SJCRH30 (cell line): Measurements from ENCODE around the gene NME5. TPM values are rescaled to one million over a fixed set of nuclear protein-coding genes. Genes with fewer than 3 reads are reported as not detected.
"Not testable (repeated sequence)": the region's sequence is repeated elsewhere in the genome, so short reads cannot be mapped to it uniquely, and the experiment has no call there.

ENCODE experiments used
- DNase-seq, 2 experiments: peaks; one replicate each; pipeline ENCODE4 v3.0.0-alpha.2; 2015 to 2020
- H3K27ac ChIP-seq: fragments of 250-450 bp; sonication (Bioruptor Pico); 2 replicates; pipeline ENCODE4 v1.5.1; 2020; ENCODE audit warnings: mild to moderate bottlenecking, moderate library complexity
- H3K27me3 ChIP-seq: fragments of 250-450 bp; sonication (Bioruptor Pico); 2 replicates; pipeline ENCODE4 v1.5.1; 2020; ENCODE audit warnings: mild to moderate bottlenecking, moderate library complexity
- H3K36me3 ChIP-seq: fragments of 250-450 bp; sonication (Bioruptor Pico); 2 replicates; pipeline ENCODE4 v1.5.1; 2020; ENCODE audit warnings: mild to moderate bottlenecking, moderate library complexity
- H3K4me1 ChIP-seq: fragments of 250-450 bp; sonication (Bioruptor Pico); 2 replicates; pipeline ENCODE4 v1.5.1; 2020; ENCODE audit warnings: mild to moderate bottlenecking, moderate library complexity
- H3K4me3 ChIP-seq: fragments of 250-450 bp; sonication (Bioruptor Pico); 2 replicates; pipeline ENCODE4 v1.5.1; 2020; ENCODE audit warnings: mild to moderate bottlenecking, moderate library complexity
- H3K9me3 ChIP-seq: fragments of 250-450 bp; sonication (Bioruptor Pico); replicated peaks from 2 replicates; pipeline ENCODE4 v1.5.1; 2020; ENCODE audit warnings: mild to moderate bottlenecking, moderate library complexity
- total RNA-seq: library from RNA; depleted of rRNA; stranded (reverse); fragments of >200 nt; shearing (Covaris generic); gene quantifications from 2 replicates; pipeline ENCODE4 v1.2.3, GENCODE V29; 2014; rRNA removed

NME5 gene
- total RNA-seq, 1 experiment from 2014 or later, result not detected

DNA sequence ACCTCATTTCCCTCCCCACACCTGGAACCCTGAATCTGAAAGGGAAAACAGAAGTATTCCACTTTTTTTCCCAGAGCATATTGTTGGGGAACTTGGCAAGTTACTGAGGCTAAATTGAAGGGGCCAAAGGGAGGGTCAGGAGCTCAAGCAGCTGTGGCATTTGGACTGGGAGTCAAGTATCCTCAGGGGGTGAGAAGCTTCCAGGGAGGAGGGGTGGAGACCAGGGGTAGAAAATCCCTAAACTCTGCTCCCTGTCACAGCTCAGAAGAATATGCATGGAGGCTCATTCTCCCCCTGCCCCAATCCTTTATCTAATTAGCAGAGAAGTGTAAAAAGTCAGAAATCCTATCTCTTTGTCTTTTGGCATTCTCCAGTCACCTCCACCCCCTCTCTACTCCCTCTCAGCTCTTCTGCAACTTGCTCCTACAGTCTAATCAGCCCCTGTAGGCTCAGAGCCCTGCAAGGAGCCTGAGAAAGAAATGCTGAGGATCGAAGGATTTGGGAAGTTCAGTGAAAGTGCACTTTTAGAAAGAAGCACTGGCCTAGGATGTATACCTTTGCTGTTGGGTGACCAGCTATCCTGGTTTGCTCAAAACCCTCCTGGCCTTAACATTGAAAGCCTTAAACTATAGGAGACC, 61.1 kb downstream of the NME5 start:
- no peaks in the 10 kb centered on the region; the same call in 1 of the 2 replicates for H3K4me1 ChIP-seq
- H3K4me3 ChIP-seq, result no peak overlapping the region
- no peaks in the 10 kb centered on the region for H3K36me3 ChIP-seq
- H3K27me3 ChIP-seq, result no peaks in the 10 kb centered on the region; the same call in 1 of the 2 replicates
- H3K9me3 ChIP-seq, result no peaks in the 10 kb centered on the region
- H3K27ac ChIP-seq, result no peak overlapping the region
- peak in 1 of 2 experiments; percentile 11 for DNase-seq

- Histone ChIP-seq H3K27ac (no peak overlapping the region), H3K36me3 (no peaks in the 10 kb centered on the region), H3K9me3 (no peaks in the 10 kb centered on the region), H3K4me1 (no peaks in the 10 kb centered on the region; the same call in 1 of the 2 replicates), H3K4me3 (no peak overlapping the region), H3K27me3 (no peaks in the 10 kb centered on the region; the same call in 1 of the 2 replicates)
- DNase-seq, result peak; percentile 44 to 82
These were observed 62.0 kb downstream of the NME5 start for GRCh38 chr5:138077064-138077696.

DNA sequence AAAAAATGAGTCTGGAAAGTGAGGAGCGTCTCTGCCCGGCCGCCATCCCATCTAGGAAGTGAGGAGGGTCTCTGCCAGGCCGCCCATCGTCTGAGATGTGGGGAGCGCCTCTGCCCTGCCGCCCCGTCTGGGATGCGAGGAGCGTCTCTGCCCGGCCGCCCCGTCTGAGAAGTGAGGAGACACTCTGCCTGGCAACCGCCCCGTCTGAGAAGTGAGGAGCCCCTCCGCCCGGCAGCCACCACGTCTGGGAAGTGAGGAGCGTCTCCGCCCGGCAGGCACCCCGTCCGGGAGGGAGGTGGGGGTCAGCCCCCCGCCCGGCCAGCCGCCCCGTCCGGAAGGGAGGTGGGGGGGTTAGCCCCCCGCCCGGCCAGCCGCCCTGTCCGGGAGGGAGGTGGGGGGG, 69.2 kb downstream of the NME5 start:
- not testable (repeated sequence) for H3K36me3 ChIP-seq, H3K4me1 ChIP-seq, DNase-seq, H3K27me3 ChIP-seq, H3K4me3 ChIP-seq, H3K9me3 ChIP-seq, H3K27ac ChIP-seq

GRCh38 chr5:138068742-138069600, 70.3 kb downstream of the NME5 start:
- Histone ChIP-seq H3K27ac (no peak overlapping the region), H3K4me1 (no peaks in the 10 kb centered on the region), H3K27me3 (no peaks in the 10 kb centered on the region), H3K9me3 (no peaks in the 10 kb centered on the region), H3K36me3 (no peaks in the 10 kb centered on the region), H3K4me3 (no peak overlapping the region)
- DNase-seq, result peak; percentile 62 to 84

- Histone ChIP-seq H3K4me1 (no peaks in the 10 kb centered on the region), H3K9me3 (no peaks in the 10 kb centered on the region), H3K4me3 (no peak overlapping the region), H3K36me3 (no peaks in the 10 kb centered on the region), H3K27me3 (no peaks in the 10 kb centered on the region), H3K27ac (no peak overlapping the region)
- no peak for DNase-seq
These were observed 71.3 kb downstream of the NME5 start for GRCh38 chr5:138067945-138068344.

Other genes with a start within 250 kb of the NME5 start
- not detected in 2 replicates for gene PKD2L2, start 250.0 kb downstream of the NME5 start, total RNA-seq
- 18.5 and 22.1 TPM in 2 replicates for gene FAM13B, start 106.3 kb downstream of the NME5 start, total RNA-seq
- gene WNT8A, start 55.4 kb downstream of the NME5 start, total RNA-seq, result not detected in 2 replicates
- gene BRD8, start 39.2 kb upstream of the NME5 start, total RNA-seq, result 75.2 and 85.5 TPM in 2 replicates
- 89.5 and 91.9 TPM in 2 replicates for gene KIF20A, start 39.7 kb upstream of the NME5 start, total RNA-seq
- 73.5 and 74.3 TPM in 2 replicates for gene CDC23, start 73.9 kb upstream of the NME5 start, total RNA-seq
- gene GFRA3, start 135.2 kb upstream of the NME5 start, total RNA-seq, result 0.15 TPM in 1 of 2 replicates, not detected in the other
- gene CDC25C, start 192.4 kb upstream of the NME5 start, total RNA-seq, result 29.5 and 36.3 TPM in 2 replicates
- gene FAM53C, start 198.8 kb upstream of the NME5 start, total RNA-seq, result 40.3 and 40.5 TPM in 2 replicates
- gene KDM3B, start 213.3 kb upstream of the NME5 start, total RNA-seq, result 73.0 and 75.2 TPM in 2 replicates